CD14-positive monocyte (primary cell): ENCODE measurements around the gene DDN. TPM values are rescaled to one million over a fixed set of nuclear protein-coding genes. Genes with fewer than 3 reads are reported as not detected.

Experiments used
- DNase-seq, 3 donors: peaks; one replicate each; pipeline ENCODE4 v3.0.0-alpha.2; 2011 to 2022
- H2AFZ ChIP-seq: 2 replicates; pipeline ENCODE4 v1.6.0; 2012; ENCODE audit warnings: mild to moderate bottlenecking, low read depth, low read length, inconsistent platforms; ENCODE audit not compliant: insufficient read depth, poor library complexity, severe bottlenecking
- H3K27ac ChIP-seq, 2 donors: 1 replicate in 1 of 2; 2 replicates in 1 of 2; pipeline ENCODE4 v1.5.1; 2012 to 2013; ENCODE audit warnings: low read length in 2 of 2, control low read depth in 1 of 2, inconsistent platforms in 1 of 2, low read depth in 1 of 2, mild to moderate bottlenecking in 1 of 2
- H3K27me3 ChIP-seq, 2 donors: one replicate each; pipeline versions ENCODE4 v1.6.0 to v1.6.1; 2011 to 2013; ENCODE audit warnings: low read length in 2 of 2; ENCODE audit not compliant: control insufficient read depth in 2 of 2, insufficient read depth in 2 of 2
- H3K36me3 ChIP-seq, 2 donors: replicated peaks in 1 of 2; 1 replicate in 1 of 2; 2 replicates in 1 of 2; pipeline versions ENCODE4 v1.5.1 to v1.6.1; 2012 to 2013; ENCODE audit warnings: low read length in 2 of 2, control low read depth in 1 of 2, inconsistent platforms in 1 of 2, mild to moderate bottlenecking in 1 of 2; ENCODE audit not compliant: insufficient read depth in 2 of 2, control insufficient read depth in 1 of 2
- H3K4me1 ChIP-seq, 2 donors: 1 replicate in 1 of 2; 2 replicates in 1 of 2; pipeline versions ENCODE4 v1.5.1 to v1.6.1; 2012 to 2013; ENCODE audit warnings: low read length in 2 of 2, control low read depth in 1 of 2, inconsistent platforms in 1 of 2, mild to moderate bottlenecking in 1 of 2, moderate library complexity in 1 of 2; ENCODE audit not compliant: insufficient read depth in 2 of 2, control insufficient read depth in 1 of 2
- H3K4me2 ChIP-seq: replicated peaks from 2 replicates; pipeline ENCODE3; 2012; ENCODE audit warnings: low read length, moderate library complexity, mild to moderate bottlenecking; ENCODE audit not compliant: poor library complexity, severe bottlenecking; ENCODE audit errors: extremely low read depth
- H3K4me3 ChIP-seq, 3 experiments: fragments of 200-600 bp in 1 of 3; sonication (generic) in 1 of 3; replicated peaks in 1 of 3; 1 replicate in 2 of 3; 2 replicates in 1 of 3; pipeline ENCODE4 v1.5.1; 2011 to 2013; ENCODE audit warnings: low read length in 3 of 3, mild to moderate bottlenecking in 3 of 3, control low read depth in 2 of 3, low read depth in 2 of 3, inconsistent platforms in 1 of 3, moderate library complexity in 1 of 3
- H3K79me2 ChIP-seq: 2 replicates; pipeline ENCODE4 v1.6.0; 2012; ENCODE audit warnings: mild to moderate bottlenecking, control low read depth, inconsistent platforms, low read length, moderate library complexity; ENCODE audit not compliant: insufficient read depth
- H3K9ac ChIP-seq: 2 replicates; pipeline ENCODE4 v1.6.0; 2017; ENCODE audit warnings: low read length, mild to moderate bottlenecking; ENCODE audit not compliant: insufficient read depth, poor library complexity, severe bottlenecking
- H3K9me3 ChIP-seq, 2 donors: replicated peaks in 1 of 2; 1 replicate in 1 of 2; 2 replicates in 1 of 2; pipeline versions ENCODE4 v1.5.1 to v1.6.1; 2012 to 2013; ENCODE audit warnings: low read length in 2 of 2, control low read depth in 1 of 2; ENCODE audit not compliant: control insufficient read depth in 1 of 2, insufficient read depth in 1 of 2
- H4K20me1 ChIP-seq: 2 replicates; pipeline ENCODE4 v1.6.0; 2012; ENCODE audit warnings: mild to moderate bottlenecking, low read length, control low read depth, moderate library complexity; ENCODE audit not compliant: insufficient read depth
- H3K27ac Mint-ChIP-seq, 7 donors: one replicate each; pipeline ENCODE4 v1.8.0; 2020; ENCODE audit warnings: mild to moderate bottlenecking in 7 of 7, mixed read lengths in 7 of 7, moderate library complexity in 6 of 7, inconsistent platforms in 2 of 7
- H3K27me3 Mint-ChIP-seq, 3 donors: one replicate each; pipeline ENCODE4 v1.8.0; 2021 to 2022; ENCODE audit warnings: low read depth in 3 of 3, mild to moderate bottlenecking in 3 of 3, mixed read lengths in 3 of 3, moderate library complexity in 3 of 3, inconsistent platforms in 1 of 3
- H3K36me3 Mint-ChIP-seq, 2 donors: one replicate each; pipeline ENCODE4 v1.8.0; 2020; ENCODE audit warnings: mixed read lengths in 2 of 2, inconsistent platforms in 1 of 2, mild to moderate bottlenecking in 1 of 2
- H3K4me1 Mint-ChIP-seq: one replicate; pipeline ENCODE4 v1.8.0; 2020; ENCODE audit warnings: mild to moderate bottlenecking, mixed read lengths
- H3K4me3 Mint-ChIP-seq, 2 donors: one replicate each; pipeline ENCODE4 v1.8.0; 2020; ENCODE audit warnings: mild to moderate bottlenecking in 2 of 2, mixed read lengths in 2 of 2, moderate library complexity in 1 of 2
- H3K9me3 Mint-ChIP-seq, 7 donors: one replicate each; pipeline ENCODE4 v1.8.0; 2020 to 2022; ENCODE audit warnings: mixed read lengths in 7 of 7, mild to moderate bottlenecking in 6 of 7, moderate library complexity in 6 of 7, inconsistent platforms in 2 of 7
- CTCF ChIP-seq: fragments of 200-600 bp; IDR thresholded peaks from one replicate; pipeline ENCODE4 v1.8.0; 2022; ENCODE audit warnings: antibody characterized with exemption, mild to moderate bottlenecking
- WGBS: methylation state at CpG from one replicate; pipeline ENCODE4 v1.1.5; 2013; ENCODE audit warnings: missing lambda C conversion rate; ENCODE audit not compliant: insufficient coverage; 5-methylcytosine and 5-hydroxymethylcytosine counted together
- intact Hi-C, 2 donors: fragments of 100-400 bp; cut with micrococcal nuclease; formaldehyde crosslinking; loops; one replicate each; pipeline versions ENCODE4 v1.15.0 to v1.15.1; 2023
- polyA plus RNA-seq, 3 donors: library from polyadenylated mRNA; depleted of rRNA in 1 of 3; unstranded in 2 of 3; stranded (reverse) in 1 of 3; fragments of 300-500 nt in 2 of 3; fragments of >200 nt in 1 of 3; fragmentation: Illumina TruSeq in 2 of 3; gene quantifications; 1 replicate in 2 of 3; 2 replicates in 1 of 3; pipeline ENCODE4 v1.2.3, GENCODE V29; 2012 to 2021

The DDN gene
- polyA plus RNA-seq, 3 donors = 0.27 TPM; not detected in 2

DNA sequence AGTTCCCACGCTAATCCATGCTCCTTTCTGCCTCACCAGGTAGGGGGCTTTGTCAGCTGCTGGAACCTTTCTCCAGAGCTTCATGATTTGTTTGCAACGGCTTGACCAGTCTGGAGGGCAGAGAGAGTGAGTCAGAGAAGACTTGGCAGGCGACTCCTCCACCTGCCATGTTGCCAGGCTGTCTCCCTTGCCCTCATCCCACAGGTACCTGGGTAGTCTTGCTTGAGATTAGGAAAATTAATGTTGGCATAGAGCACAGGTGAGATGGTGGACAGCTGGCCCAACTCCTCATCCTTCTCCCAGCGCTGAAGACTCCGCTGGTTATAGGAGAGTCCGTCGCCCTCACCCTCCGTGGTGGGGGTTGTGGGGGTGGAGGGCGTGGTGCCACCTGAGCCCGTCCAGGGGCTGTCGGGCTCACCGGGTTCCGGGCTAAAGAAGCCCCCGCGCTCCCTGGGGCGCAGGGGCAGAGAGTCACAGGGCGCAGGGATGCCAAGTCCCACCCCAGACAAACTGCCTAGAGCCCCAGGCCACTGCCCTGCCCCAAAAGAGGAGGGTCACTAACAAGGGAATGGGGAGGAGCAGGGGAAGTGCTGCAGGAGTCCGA is 42.8 kb upstream of the DDN start:
- Histone ChIP-seq H3K9me3 (no peaks in the 10 kb centered on the region), H3K4me2 (no peak overlapping the region), H3K27ac (no peak overlapping the region), H3K27me3 (no peaks in the 10 kb centered on the region), H3K9ac (no peak overlapping the region), H3K79me2 (peaks cover 12% of the 10 kb centered on the region), H3K4me1 (no peaks in the 10 kb centered on the region), H4K20me1 (peaks cover 97% of the 10 kb centered on the region), H3K36me3 (peaks cover 100% of the 10 kb centered on the region in 2 donors), H2AFZ (no peak overlapping the region), H3K4me3 (no peak overlapping the region)
- peaks cover 92 to 100% of the 10 kb centered on the region in 2 donors for H3K36me3 Mint-ChIP-seq
- TF ChIP-seq CTCF = no peak
- 100% methylated on average over 3 of the region's 18 CpGs for WGBS
- no peaks in the 10 kb centered on the region for H3K4me1 Mint-ChIP-seq
- intact Hi-C loops = loop anchor here in 1 of 2 donors (10.0 kb wide), 1 partner anchor 47 kb away; the partner anchor contains the start of gene DDN
- H3K4me3 Mint-ChIP-seq = no peak overlapping the region
- H3K27me3 Mint-ChIP-seq = no peaks in the 10 kb centered on the region
- no peaks in the 10 kb centered on the region for H3K9me3 Mint-ChIP-seq
- H3K27ac Mint-ChIP-seq = peak overlapping the region in 2 of 7 donors; percentile 8 to 21
- DNase-seq = no peak

- Histone ChIP-seq H3K36me3 (peaks cover 97 to 99% of the 10 kb centered on the region in 2 donors), H3K79me2 (peaks cover 14% of the 10 kb centered on the region), H3K4me2 (no peak overlapping the region), H3K27ac (no peak overlapping the region), H3K4me3 (no peak overlapping the region), H3K27me3 (no peaks in the 10 kb centered on the region), H3K9ac (no peak overlapping the region), H4K20me1 (peaks cover 97% of the 10 kb centered on the region), H2AFZ (no peak overlapping the region), H3K9me3 (no peaks in the 10 kb centered on the region), H3K4me1 (no peaks in the 10 kb centered on the region)
- Mint-ChIP-seq H3K4me3 (no peak overlapping the region), H3K9me3 (no peaks in the 10 kb centered on the region), H3K27ac (peak overlapping the region in 1 of 7 donors; percentile 70), H3K36me3 (peaks cover 89 to 100% of the 10 kb centered on the region in 2 donors), H3K4me1 (no peaks in the 10 kb centered on the region), H3K27me3 (no peaks in the 10 kb centered on the region)
- intact Hi-C loops = loop anchor here in 1 of 2 donors (10.0 kb wide), 1 partner anchor 46 kb away; the partner anchor contains the start of gene DDN
- WGBS = over 99% methylated on average over 18 of the region's 31 CpGs
- no peak for TF ChIP-seq CTCF
- no peak for DNase-seq
Measured at GRCh38 chr12:49041036-49041880, 42.1 kb upstream of the DDN start.
